WTC11 (cell line): ENCODE results near the gene VPS39. TPM values are rescaled to one million over a fixed set of nuclear protein-coding genes. Genes with fewer than 3 reads are reported as not detected.

Experiments used
- ATAC-seq: fragments of 200-7000 bp; cut with Tn5 transposase; 2 replicates; pipeline ENCODE4 v1.10.0; 2021; ENCODE audit warnings: mild to moderate bottlenecking, moderate library complexity
- CTCF ChIA-PET: fragments of 300-600 bp; sonication (Branson Sonifier 250); formaldehyde crosslinking; loops from one replicate; lab custom pipeline; 2021; ENCODE audit warnings: antibody characterized with exemption; lab: Charles Lee
- POLR2A ChIA-PET: fragments of 350-600 bp; sonication (Branson Sonifier 250); formaldehyde crosslinking; loops from one replicate; lab custom pipeline; 2021; ENCODE audit warnings: antibody characterized with exemption; lab: Charles Lee
- DNase-seq: peaks from one replicate; pipeline ENCODE4 v3.0.0; 2021; ENCODE audit warnings: low spot score
- H3K27ac Mint-ChIP-seq: 2 replicates; pipeline ENCODE4 v1.8.0; 2021; ENCODE audit warnings: mixed read lengths
- H3K27me3 Mint-ChIP-seq: 2 replicates; pipeline ENCODE4 v1.8.0; 2021; ENCODE audit warnings: low read depth, mild to moderate bottlenecking, moderate library complexity, mixed read lengths
- H3K36me3 Mint-ChIP-seq: 2 replicates; pipeline ENCODE4 v1.8.0; 2021; ENCODE audit warnings: mixed read lengths
- H3K4me1 Mint-ChIP-seq: 2 replicates; pipeline ENCODE4 v1.8.0; 2022; ENCODE audit warnings: mixed read lengths
- H3K4me3 Mint-ChIP-seq: 2 replicates; pipeline ENCODE4 v1.8.0; 2021; ENCODE audit warnings: mild to moderate bottlenecking, moderate library complexity, mixed read lengths
- H3K9me3 Mint-ChIP-seq: 2 replicates; pipeline ENCODE4 v1.8.0; 2021; ENCODE audit warnings: mixed read lengths
- CBFB ChIP-seq: sonication (generic); formaldehyde crosslinking; IDR thresholded peaks from 2 replicates; pipeline ENCODE4 v1.8.1; 2022; ENCODE audit warnings: mild to moderate bottlenecking, low read depth, missing genetic modification reagents
- ESRRA ChIP-seq: sonication (generic); formaldehyde crosslinking; IDR thresholded peaks from 2 replicates; pipeline ENCODE4 v1.8.1; 2022; ENCODE audit warnings: mild to moderate bottlenecking, missing genetic modification reagents, borderline replicate concordance
- ETV6 ChIP-seq: sonication (generic); formaldehyde crosslinking; IDR thresholded peaks from 2 replicates; pipeline ENCODE4 v1.8.1; 2022; ENCODE audit warnings: mild to moderate bottlenecking, missing genetic modification reagents
- GTF2I ChIP-seq: fragments of 250-450 bp; sonication (Bioruptor Pico); conservative IDR thresholded peaks from 2 replicates; pipeline ENCODE4 v1.4.0; 2021; ENCODE audit warnings: mild to moderate bottlenecking
- MXD4 ChIP-seq: fragments of 250-450 bp; sonication (Bioruptor Pico); IDR thresholded peaks from 2 replicates; pipeline ENCODE4 v1.8.0; 2021; ENCODE audit warnings: mild to moderate bottlenecking, moderate library complexity, borderline replicate concordance
- NR1H2 ChIP-seq: sonication (generic); formaldehyde crosslinking; IDR thresholded peaks from 2 replicates; pipeline ENCODE4 v1.9.0; 2021; ENCODE audit warnings: mild to moderate bottlenecking, moderate library complexity, missing genetic modification reagents
- NR2C2 ChIP-seq: sonication (generic); formaldehyde crosslinking; IDR thresholded peaks from 2 replicates; pipeline ENCODE4 v1.8.0; 2022; ENCODE audit warnings: mild to moderate bottlenecking, missing genetic modification reagents
- ZBTB21 ChIP-seq: sonication (generic); formaldehyde crosslinking; IDR thresholded peaks from 2 replicates; pipeline ENCODE4 v1.8.1; 2023; ENCODE audit warnings: mild to moderate bottlenecking, missing genetic modification reagents, borderline replicate concordance
- ZNF232 ChIP-seq: sonication (generic); formaldehyde crosslinking; IDR thresholded peaks from 2 replicates; pipeline ENCODE4 v1.8.0; 2022; ENCODE audit warnings: mild to moderate bottlenecking, missing genetic modification reagents
- ZNF671 ChIP-seq: fragments of 250-450 bp; sonication (Bioruptor Pico); IDR thresholded peaks from 2 replicates; pipeline ENCODE4 v1.8.0; 2021; ENCODE audit warnings: mild to moderate bottlenecking
- total RNA-seq: library from RNA; stranded (reverse); gene quantifications from 3 replicates; pipeline ENCODE4 v1.2.3, GENCODE V29; 2021
- TF ChIP-seq, protein P1 (sequence below): sonication (generic); formaldehyde crosslinking; IDR thresholded peaks from 2 replicates; pipeline ENCODE4 v1.8.1; 2022; ENCODE audit warnings: low read depth, mild to moderate bottlenecking, moderate library complexity, missing genetic modification reagents, borderline replicate concordance
- TF ChIP-seq, protein P2 (sequence below): sonication (generic); formaldehyde crosslinking; IDR thresholded peaks from 2 replicates; pipeline ENCODE4 v1.8.1; 2023; ENCODE audit warnings: mild to moderate bottlenecking, missing genetic modification reagents, moderate library complexity
- TF ChIP-seq, protein P3 (sequence below): sonication (generic); formaldehyde crosslinking; conservative IDR thresholded peaks from 2 replicates; pipeline ENCODE4 v1.8.1; 2023; ENCODE audit warnings: mild to moderate bottlenecking, low read depth, missing genetic modification reagents, moderate library complexity
- TF ChIP-seq, protein P4 (sequence below): sonication (generic); formaldehyde crosslinking; IDR thresholded peaks from 2 replicates; pipeline ENCODE4 v1.8.0; 2023; ENCODE audit warnings: missing genetic modification reagents
- TF ChIP-seq, protein P5 (sequence below): sonication (generic); formaldehyde crosslinking; IDR thresholded peaks from 2 replicates; pipeline ENCODE4 v1.8.1; 2022; ENCODE audit warnings: missing genetic modification reagents, borderline replicate concordance
- TF ChIP-seq, protein P6 (sequence below): sonication (generic); formaldehyde crosslinking; IDR thresholded peaks from 2 replicates; pipeline ENCODE4 v1.8.1; 2022; ENCODE audit warnings: low read depth, missing genetic modification reagents, borderline replicate concordance
- TF ChIP-seq, protein P7 (sequence below): sonication (generic); formaldehyde crosslinking; conservative IDR thresholded peaks from 2 replicates; pipeline ENCODE4 v1.8.1; 2022; ENCODE audit warnings: mild to moderate bottlenecking, missing genetic modification reagents
- TF ChIP-seq, protein P8 (sequence below): sonication (generic); formaldehyde crosslinking; IDR thresholded peaks from 2 replicates; pipeline ENCODE4 v1.8.1; 2023; ENCODE audit warnings: mild to moderate bottlenecking, moderate library complexity, missing genetic modification reagents

VPS39 gene
- total RNA-seq, 1 experiment from 2014 or later = 44.5 TPM

DNA sequence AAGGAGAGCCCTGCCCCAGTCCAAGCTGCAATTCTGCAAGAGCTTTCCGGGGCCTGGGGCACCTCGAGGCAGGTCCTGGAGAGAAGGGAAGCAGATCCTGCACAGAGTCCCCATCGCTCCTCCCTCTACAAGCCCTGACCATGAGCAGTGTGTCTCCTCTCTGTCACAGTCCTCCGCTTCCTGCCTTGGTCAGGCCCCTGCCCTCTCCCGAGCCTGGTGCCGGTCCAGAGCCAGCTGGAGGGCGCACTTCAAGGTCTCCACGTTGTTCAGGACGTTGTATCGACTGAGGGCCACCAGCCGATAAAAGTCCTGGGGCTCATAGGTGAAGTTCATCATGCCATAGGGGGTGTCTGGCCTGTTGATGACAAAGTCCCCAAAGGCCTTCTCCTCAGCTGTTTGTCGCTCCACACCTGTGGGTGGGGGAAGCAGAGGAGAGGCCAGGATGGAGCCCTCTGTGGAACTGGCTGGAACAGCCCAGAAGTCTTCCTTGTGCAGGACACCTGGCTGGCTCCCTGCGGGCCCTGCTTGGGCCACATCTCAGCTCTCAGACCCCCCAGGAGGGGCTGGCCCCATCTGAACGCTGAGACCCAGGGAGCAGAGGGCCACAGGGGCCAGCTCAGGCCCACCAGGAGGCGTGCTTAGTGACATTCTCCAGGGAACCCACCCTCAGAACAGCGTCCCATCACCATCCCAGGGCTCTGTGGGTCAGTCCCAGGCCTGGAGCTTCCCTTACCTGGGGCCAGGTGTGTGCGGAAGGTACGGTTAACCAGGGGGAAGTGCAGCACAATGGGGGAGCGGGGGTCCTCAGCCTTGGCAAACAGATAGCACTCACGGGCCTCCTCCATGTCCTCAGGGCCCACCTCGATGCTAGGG lies 66.1 kb downstream of the VPS39 start (continued):
- TF ChIP-seq, protein P1, sequence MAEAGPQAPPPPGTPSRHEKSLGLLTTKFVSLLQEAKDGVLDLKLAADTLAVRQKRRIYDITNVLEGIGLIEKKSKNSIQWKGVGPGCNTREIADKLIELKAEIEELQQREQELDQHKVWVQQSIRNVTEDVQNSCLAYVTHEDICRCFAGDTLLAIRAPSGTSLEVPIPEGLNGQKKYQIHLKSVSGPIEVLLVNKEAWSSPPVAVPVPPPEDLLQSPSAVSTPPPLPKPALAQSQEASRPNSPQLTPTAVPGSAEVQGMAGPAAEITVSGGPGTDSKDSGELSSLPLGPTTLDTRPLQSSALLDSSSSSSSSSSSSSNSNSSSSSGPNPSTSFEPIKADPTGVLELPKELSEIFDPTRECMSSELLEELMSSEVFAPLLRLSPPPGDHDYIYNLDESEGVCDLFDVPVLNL (CRISPR knock-in tag) = no peak
- TF ChIP-seq, protein P2, sequence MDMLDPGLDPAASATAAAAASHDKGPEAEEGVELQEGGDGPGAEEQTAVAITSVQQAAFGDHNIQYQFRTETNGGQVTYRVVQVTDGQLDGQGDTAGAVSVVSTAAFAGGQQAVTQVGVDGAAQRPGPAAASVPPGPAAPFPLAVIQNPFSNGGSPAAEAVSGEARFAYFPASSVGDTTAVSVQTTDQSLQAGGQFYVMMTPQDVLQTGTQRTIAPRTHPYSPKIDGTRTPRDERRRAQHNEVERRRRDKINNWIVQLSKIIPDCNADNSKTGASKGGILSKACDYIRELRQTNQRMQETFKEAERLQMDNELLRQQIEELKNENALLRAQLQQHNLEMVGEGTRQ (CRISPR knock-in tag) = no peak
- TF ChIP-seq, protein P3, sequence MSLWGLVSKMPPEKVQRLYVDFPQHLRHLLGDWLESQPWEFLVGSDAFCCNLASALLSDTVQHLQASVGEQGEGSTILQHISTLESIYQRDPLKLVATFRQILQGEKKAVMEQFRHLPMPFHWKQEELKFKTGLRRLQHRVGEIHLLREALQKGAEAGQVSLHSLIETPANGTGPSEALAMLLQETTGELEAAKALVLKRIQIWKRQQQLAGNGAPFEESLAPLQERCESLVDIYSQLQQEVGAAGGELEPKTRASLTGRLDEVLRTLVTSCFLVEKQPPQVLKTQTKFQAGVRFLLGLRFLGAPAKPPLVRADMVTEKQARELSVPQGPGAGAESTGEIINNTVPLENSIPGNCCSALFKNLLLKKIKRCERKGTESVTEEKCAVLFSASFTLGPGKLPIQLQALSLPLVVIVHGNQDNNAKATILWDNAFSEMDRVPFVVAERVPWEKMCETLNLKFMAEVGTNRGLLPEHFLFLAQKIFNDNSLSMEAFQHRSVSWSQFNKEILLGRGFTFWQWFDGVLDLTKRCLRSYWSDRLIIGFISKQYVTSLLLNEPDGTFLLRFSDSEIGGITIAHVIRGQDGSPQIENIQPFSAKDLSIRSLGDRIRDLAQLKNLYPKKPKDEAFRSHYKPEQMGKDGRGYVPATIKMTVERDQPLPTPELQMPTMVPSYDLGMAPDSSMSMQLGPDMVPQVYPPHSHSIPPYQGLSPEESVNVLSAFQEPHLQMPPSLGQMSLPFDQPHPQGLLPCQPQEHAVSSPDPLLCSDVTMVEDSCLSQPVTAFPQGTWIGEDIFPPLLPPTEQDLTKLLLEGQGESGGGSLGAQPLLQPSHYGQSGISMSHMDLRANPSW (CRISPR knock-in tag) = no peak
- TF ChIP-seq NR1H2 (CRISPR knock-in tag) = no peak
- TF ChIP-seq ZBTB21 (CRISPR knock-in tag) = no peak
- TF ChIP-seq, protein P4, sequence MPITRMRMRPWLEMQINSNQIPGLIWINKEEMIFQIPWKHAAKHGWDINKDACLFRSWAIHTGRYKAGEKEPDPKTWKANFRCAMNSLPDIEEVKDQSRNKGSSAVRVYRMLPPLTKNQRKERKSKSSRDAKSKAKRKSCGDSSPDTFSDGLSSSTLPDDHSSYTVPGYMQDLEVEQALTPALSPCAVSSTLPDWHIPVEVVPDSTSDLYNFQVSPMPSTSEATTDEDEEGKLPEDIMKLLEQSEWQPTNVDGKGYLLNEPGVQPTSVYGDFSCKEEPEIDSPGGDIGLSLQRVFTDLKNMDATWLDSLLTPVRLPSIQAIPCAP (CRISPR knock-in tag) = no peak

DNA sequence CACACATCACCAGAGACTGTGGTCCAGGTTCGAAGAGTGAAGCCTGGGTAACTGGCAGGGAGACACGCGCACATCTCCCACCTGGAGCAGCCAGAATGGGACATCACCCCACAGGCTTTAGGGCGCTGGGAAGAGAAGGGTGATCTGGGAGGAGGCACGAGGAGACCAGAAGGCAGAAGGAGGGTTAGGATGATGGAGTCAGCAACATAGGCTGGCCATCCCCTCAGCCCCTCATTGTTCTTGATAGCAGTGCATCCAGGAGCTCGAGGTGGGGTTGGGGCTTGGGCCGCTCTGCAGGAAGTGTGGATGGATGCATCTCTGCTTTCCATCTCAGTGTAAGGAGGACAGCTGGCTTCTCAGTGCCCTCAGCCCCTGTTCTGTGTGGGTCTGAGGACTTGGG lies 66.9 kb downstream of the VPS39 start:
- ATAC-seq = no peak
- TF ChIP-seq, protein P5, sequence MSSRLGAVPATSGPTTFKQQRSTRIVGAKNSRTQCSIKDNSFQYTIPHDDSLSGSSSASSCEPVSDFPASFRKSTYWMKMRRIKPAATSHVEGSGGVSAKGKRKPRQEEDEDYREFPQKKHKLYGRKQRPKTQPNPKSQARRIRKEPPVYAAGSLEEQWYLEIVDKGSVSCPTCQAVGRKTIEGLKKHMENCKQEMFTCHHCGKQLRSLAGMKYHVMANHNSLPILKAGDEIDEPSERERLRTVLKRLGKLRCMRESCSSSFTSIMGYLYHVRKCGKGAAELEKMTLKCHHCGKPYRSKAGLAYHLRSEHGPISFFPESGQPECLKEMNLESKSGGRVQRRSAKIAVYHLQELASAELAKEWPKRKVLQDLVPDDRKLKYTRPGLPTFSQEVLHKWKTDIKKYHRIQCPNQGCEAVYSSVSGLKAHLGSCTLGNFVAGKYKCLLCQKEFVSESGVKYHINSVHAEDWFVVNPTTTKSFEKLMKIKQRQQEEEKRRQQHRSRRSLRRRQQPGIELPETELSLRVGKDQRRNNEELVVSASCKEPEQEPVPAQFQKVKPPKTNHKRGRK (CRISPR knock-in tag) = no peak
- POLR2A ChIA-PET = no interaction called here
- CTCF ChIA-PET = interaction anchor here (0.6 kb wide), 1 partner anchor 72 kb away, joined by 3 read pairs; no protein-coding TSS in a partner anchor
- DNase-seq = no peak
- Mint-ChIP-seq H3K4me3 (no peak overlapping the region; the same call in 1 of the 2 replicates), H3K9me3 (peaks cover 15% of the 10 kb centered on the region), H3K27me3 (no peaks in the 10 kb centered on the region), H3K27ac (no peak overlapping the region), H3K36me3 (no peaks in the 10 kb centered on the region; the same call in 1 of the 2 replicates), H3K4me1 (no peaks in the 10 kb centered on the region)

DNA sequence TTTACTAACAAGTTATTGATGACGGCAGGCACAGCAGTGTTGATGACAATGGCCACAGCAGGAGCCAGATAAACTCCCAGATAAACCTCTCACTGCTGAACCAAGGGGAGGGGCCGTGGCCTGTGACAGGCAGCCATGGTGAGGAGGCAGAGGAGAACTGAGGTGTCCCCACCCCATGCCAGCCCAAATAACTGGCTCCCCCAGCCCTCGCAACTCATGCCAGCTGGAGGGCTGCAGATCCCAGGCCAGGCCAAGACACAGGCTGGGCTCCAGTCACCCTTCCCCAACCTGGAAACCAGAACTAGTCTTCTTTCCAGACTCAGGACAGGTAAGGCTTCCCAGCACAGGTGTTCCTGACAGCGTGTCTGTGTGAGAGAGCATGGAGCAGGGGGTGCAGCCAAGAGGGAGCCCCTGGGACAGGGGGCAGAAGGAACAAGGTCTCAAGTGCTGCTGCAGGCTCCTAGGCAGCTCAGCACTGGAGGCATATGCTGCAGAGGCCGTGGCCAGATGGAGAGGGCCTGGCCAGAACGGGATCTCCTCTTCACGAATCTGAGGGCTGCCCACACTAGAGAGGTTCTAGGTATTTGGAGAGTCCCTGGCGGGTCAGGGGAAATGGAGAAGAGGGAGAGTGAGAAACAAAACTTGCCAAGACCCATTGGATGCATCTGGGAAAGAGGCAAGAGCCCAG lies 67.6 kb downstream of the VPS39 start:
- ChIA-PET CTCF (interaction anchor here (3.4 to 3.8 kb wide), 2 partner anchors 57 to 244 kb away, joined by 41 to 142 read pairs; no protein-coding TSS in a partner anchor), POLR2A (no interaction called here)
- Mint-ChIP-seq H3K27me3 (no peaks in the 10 kb centered on the region), H3K9me3 (peaks cover 15% of the 10 kb centered on the region), H3K27ac (no peak overlapping the region), H3K36me3 (no peaks in the 10 kb centered on the region; the same call in 1 of the 2 replicates), H3K4me1 (no peaks in the 10 kb centered on the region), H3K4me3 (no peak overlapping the region)
- no peak for ATAC-seq
- DNase-seq = no peak
- TF ChIP-seq CBFB (no peak), ETV6 (CRISPR knock-in tag) (no peak), ZNF671 (CRISPR knock-in tag) (no peak), MXD4 (CRISPR knock-in tag) (no peak), ESRRA (CRISPR knock-in tag) (no peak), GTF2I (CRISPR knock-in tag) (no peak), NR2C2 (CRISPR knock-in tag) (no peak), ZNF232 (no peak)
- TF ChIP-seq, protein P6, sequence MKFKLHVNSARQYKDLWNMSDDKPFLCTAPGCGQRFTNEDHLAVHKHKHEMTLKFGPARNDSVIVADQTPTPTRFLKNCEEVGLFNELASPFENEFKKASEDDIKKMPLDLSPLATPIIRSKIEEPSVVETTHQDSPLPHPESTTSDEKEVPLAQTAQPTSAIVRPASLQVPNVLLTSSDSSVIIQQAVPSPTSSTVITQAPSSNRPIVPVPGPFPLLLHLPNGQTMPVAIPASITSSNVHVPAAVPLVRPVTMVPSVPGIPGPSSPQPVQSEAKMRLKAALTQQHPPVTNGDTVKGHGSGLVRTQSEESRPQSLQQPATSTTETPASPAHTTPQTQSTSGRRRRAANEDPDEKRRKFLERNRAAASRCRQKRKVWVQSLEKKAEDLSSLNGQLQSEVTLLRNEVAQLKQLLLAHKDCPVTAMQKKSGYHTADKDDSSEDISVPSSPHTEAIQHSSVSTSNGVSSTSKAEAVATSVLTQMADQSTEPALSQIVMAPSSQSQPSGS (CRISPR knock-in tag) = no peak
- TF ChIP-seq, protein P7, sequence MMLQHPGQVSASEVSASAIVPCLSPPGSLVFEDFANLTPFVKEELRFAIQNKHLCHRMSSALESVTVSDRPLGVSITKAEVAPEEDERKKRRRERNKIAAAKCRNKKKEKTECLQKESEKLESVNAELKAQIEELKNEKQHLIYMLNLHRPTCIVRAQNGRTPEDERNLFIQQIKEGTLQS (CRISPR knock-in tag) = no peak
- TF ChIP-seq, protein P8, sequence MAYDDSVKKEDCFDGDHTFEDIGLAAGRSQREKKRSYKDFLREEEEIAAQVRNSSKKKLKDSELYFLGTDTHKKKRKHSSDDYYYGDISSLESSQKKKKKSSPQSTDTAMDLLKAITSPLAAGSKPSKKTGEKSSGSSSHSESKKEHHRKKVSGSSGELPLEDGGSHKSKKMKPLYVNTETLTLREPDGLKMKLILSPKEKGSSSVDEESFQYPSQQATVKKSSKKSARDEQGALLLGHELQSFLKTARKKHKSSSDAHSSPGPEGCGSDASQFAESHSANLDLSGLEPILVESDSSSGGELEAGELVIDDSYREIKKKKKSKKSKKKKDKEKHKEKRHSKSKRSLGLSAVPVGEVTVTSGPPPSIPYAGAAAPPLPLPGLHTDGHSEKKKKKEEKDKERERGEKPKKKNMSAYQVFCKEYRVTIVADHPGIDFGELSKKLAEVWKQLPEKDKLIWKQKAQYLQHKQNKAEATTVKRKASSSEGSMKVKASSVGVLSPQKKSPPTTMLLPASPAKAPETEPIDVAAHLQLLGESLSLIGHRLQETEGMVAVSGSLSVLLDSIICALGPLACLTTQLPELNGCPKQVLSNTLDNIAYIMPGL (CRISPR knock-in tag) = no peak
